Embryonic facial prominence (tissue), 1 donor: Measurements from ENCODE around the gene AFAP1L2.

Experiments
- DNase-seq: peaks from one replicate; pipeline ENCODE4 v3.0.0-alpha.2; 2016; ENCODE audit errors: extremely low spot score

AFAP1L2 gene

DNA sequence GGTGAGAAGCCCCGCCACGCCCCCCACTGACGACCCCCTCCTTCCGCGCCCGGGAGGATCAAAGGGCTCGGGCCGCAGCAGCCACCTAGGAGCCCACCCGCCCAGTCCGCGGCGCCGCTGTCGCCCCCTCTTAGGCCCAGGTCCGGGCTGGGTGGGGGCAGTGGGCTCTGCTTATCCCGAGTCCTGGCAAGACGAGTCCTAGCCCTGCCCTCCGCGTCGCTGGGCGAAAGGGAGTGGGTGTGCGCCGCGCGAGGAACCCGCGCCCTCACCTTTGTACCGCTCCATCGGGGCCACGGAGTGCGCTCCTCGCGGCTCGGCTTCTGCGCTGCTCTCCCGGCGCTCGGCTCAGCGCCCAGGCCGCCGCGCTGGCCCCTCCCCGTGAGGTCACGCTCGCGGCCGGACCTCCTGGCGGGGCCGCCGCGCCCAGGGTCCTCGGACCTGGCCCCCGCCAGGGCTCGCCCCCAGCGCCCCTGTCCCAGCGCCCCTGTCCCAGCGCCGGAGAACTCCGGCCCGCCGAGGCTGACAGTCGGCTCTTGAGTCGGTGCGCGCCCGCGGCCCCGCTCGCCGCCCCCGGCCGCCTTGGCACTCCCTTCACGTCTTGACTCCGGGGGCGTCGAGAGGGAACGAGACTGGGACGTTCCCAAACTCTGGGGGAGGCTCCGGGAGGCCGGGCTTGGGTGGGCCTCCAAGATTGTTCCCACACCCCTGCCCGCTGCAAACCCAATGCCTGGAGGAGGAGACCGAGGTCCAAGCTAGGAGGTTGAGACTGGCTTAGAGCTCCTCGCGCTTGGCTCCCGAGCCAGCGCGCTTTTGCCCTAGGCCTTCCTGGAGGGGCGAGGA, at the start of gene AFAP1L2:
AFAP1L2 (minus strand) TSS at position 332 of the 840 bp plus-strand sequence; CDS start at position 285, 47 bp downstream.
- no peak for DNase-seq

DNA sequence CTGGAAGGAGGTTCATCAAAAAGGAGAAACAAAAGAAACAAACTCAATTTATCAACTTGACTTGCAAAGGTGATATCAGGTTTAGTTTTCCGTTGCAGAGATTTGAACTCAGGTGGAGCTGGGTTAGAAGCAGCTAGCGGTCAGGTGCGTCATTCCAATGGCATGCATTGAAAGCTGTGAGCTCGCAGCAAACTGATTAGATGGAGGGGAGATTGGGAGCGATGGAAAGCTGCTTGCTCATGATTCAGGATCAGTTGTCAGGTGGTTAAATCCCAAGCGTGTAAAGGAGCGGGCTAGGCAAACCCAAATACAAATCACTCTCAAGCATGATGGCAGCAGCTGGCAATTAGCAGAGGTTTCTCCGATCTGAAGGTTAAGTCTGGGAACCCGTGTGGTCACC, 49.3 kb upstream of the AFAP1L2 start:
- DNase-seq: no peak

GRCh38 chr10:114448897-114449296, 44.6 kb upstream of the AFAP1L2 start:
- DNase-seq: no peak

- no peak for DNase-seq
These were observed 41.0 kb upstream of the AFAP1L2 start for GRCh38 chr10:114445332-114445731.

- DNase-seq: no peak
These were observed 40.5 kb upstream of the AFAP1L2 start for GRCh38 chr10:114444819-114445218.

DNA sequence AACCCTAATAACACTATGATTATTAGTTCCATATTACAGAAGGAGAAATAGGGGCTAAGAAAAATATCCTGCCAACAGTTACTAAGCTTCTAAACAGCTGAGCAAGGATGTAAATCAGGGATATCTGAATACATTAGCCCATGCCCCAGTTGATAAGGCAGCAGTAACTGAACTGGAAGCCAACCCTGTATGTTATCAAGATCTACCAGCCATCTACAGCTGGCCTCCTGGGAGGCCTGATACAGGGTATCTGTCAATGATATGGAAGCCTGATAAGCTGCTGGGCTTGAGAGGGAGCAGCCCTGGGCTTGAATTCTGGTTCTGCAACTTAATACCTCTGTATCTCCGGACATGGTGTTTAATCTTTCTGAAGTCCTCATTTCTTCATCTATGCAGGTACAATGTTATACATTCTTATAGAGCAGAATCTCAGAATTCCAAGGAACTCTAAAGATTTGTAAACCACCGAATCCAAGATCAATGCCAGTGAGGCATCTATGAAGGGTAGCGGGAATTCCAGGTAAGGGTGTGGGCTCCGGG, 37.9 kb upstream of the AFAP1L2 start:
- DNase-seq: no peak

GRCh38 chr10:114441107-114441506, 36.8 kb upstream of the AFAP1L2 start:
- no peak for DNase-seq

DNA sequence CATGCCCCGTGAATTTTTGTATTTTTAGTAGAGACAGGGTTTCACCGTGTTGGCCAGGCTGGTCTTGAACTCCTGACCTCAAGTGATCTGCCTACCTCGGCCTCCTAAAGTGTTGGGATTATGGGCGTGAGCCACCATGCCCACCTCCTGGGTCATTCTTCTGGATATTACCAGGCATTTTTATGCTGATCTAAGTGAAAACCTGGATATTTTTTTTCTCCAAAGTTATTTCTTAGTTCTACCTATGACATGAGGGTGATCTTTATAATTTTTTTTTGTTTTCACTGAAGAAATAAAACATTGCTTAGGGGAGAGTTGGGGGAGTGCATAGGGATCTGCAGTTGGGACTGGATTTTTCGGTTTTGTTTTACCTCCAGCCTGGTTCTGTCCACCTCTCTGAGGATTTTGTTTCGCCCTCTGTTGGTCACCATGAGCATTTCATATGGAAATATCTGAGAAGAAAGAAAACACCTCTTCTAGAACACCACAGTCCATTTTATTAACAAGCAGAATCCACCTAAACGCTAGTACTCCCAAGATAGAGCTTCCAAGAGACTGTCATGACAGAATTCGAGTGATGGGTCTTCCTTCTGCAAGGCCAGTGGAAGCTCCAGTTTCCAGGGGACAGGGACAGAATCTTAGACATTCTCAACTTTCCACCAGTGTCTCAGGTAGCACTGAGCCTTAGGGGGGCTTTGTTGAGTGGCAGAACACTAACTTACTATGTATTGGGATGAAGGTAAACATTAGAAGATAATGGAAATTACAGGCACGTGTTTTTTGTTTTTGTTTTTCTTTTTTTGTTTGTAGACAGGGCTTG, 33.4 kb upstream of the AFAP1L2 start:
- no peak for DNase-seq

DNA sequence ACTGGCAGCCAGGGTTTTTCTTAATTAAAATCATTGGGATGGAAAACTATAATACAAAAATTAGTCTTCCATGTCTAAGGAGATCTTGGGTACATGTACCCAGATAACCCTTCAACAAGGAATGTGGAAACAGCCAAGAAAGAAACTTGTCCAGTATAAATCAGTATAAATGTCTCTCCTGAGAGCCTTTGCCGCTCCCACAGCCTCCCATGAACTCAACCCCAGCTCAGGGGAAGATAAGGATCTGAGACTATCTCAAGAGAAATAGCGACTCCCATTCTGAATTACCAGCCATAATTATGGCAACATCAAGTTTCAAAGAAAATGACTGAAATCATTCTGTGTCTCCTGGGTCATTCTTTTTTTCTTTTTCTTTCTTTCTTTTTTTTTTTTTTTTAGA, 32.6 kb upstream of the AFAP1L2 start:
- no peak for DNase-seq

GRCh38 chr10:114432566-114433093, 28.3 kb upstream of the AFAP1L2 start:
- no peak for DNase-seq

DNA sequence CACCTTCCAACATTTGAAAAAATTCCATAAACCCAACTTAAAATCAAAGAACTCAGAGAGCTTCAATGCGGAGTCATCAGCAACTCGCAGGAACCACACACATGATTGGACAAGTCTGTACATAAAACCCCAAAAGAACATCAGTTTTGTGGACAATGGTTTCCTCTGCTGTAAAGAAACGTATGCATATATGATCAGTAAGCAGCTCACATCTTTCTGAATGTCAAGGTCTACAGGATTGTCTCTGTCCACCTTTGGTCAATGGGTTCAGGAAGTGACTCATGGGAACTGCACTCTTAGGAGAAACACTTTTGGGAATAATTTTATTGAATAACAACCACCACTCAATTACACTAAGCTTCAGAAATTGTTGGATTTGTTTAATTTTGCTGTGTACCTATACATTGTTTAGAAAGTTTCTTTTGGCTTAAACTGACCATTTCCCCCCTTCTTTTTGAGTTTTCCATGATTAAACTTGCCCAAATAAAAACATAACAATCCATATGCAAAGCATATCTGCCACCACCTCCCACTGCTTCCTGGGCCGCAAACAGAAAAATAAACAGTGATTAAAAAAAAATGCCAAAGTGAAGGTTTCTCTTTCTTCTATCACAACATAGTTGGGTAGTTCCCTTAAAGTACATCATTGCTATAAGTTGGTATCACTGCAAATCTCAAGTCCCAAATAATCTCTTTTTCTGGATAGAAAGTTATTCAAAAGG, 27.3 kb upstream of the AFAP1L2 start:
- no peak for DNase-seq

GRCh38 chr10:114430688-114431413, 26.5 kb upstream of the AFAP1L2 start:
- DNase-seq: no peak

DNA sequence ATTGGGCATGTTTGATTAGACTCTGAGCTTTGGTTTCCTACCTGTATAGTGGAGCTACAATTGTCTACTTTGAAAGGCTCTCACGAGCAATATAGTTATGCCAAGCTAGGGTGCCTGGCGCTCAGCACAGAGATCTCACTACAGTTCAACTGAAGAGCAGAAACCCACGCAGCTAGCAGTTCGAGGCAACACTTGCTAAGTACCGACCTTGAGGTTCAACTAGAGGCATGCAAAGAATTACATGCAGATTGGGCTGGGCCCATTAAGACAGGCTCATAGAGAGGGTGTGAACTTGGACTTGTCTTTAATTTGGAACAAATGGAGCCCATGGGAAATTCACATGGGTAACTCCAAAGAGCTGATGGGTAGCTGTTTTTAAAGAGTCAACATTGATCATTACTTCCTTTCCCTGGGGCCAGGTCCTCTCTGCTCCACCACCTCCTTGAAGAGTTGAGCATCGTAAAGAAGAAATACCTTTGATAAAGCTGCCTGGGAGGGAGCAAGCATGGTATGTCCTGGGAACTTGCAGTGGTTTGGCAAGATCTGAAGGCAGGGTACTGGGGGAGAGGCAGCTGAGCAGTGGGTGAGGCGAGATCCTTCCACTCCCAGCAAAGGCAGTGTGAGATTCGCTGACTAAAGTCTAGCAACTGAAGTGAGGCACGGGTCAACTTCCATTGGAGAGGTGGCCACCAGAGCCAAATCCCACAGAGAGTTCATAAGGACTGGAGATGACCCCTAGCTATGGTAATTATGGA, 25.5 kb upstream of the AFAP1L2 start:
- DNase-seq: no peak

DNA sequence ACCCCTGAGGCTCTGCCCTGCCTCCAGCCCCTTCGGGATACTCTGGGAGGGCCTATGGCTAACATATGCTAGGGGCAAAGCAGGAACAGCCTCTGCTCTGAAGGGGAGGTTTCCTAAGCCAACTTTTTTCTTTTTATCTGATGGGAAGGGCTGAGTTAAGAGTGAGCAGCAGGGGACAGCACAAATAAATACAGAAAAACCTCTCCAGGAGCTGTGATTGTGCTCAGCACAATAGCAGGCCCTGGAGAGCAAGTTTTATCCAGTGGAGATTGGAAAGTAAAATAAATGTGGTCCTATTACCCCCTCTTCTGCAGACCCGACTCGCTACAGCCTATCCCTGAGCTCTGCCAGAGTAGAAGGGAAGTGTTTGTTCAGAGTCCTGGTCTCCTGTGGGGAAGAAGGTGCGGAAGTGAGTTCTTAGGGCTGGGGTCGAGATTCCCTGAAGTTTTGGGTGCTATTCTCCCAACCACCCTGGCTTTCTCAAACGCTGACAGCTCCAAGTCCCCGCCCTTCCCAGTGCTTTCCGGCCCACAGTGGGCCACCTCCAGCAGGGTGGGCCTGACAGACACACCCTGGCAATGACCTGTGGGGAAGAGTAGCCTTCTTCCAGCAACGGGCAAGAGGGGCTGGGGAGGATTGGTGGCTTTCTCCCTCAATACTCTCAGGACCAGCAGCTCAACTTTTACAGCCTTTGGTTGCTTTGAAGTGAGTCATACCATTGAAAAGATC, 23.0 kb upstream of the AFAP1L2 start:
- no peak for DNase-seq

DNA sequence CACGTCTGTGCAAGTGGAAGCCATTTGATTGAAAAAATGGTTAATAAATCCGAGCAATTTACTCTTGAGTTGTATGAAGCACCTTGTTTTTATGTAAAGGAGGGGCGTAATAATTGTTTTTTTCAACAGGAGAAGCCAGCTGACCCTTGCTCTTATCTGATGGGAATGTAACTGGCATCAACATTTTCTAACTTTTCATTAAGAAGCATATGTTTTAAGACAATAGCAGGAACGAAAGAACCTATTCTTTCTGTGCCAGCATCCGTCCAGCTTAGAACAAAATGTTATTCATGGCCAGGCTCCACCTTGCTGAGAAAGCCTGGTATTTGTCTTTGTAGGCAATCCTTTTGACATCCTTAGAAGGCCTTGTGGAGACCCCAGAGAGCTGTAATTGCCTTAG, 22.2 kb upstream of the AFAP1L2 start:
- DNase-seq: no peak

DNA sequence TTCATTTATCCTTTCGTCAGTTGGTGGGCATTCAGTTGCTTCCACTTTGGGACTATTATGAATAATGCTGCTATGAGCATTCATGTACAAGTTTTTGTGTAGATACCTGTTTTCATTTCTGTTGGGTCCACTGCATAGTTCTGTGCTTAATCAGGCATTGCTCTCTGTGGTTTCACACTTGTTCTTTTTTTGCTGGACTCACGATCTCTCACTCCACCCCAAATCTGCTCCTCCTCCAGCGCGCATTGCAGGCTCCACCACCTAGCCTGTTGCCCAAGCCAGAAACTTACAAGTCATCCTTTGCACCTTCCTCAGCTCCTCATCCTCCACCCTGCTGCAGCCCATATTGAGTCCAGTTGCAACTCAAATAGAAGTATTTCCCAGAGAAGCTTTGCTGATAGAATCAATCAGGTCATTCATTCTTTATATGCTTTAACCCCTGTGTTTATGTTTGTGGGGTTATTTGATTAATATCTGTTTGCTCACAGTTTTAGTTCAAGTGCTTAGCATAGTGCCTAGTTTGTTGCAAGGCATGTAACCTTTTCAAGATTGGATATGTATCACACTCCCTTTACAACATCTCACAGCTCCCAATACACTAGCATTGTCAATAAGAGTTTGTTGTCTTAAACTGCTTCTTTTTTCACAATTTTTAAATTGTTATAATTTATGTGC, 16.6 kb upstream of the AFAP1L2 start:
- no peak for DNase-seq

DNA sequence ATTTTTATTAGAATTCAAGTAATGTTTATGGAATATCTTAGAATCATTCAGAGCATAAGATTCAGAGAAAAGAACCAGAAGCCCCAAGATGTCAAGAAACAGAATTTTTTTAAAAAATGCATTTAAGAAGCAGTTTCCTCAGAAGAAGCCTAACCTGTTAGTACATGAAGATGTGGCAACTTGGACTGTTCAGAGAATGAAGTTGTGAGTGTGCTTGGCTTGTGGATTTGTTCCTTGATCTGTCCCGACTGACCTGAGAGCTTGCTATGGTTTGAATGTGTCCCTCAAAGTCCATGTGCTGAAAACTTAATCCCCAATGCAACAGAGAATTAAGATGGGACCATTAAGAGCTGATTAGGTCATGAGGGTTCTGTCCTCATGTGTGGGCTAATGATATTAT, 13.8 kb upstream of the AFAP1L2 start:
- DNase-seq: no peak

GRCh38 chr10:114412907-114413797, 8.8 kb upstream of the AFAP1L2 start:
- no peak for DNase-seq
